ENCODE results near the gene SETBP1. TPM values are rescaled to one million over a fixed set of nuclear protein-coding genes. Genes with fewer than 3 reads are reported as not detected.
A peak's percentile ranks its signal among the peaks of the same experiment; 100 is the strongest.

Gene SETBP1
- total RNA-seq, 2 experiments from 2014 or later, result 25.2 to 30.3 TPM

DNA sequence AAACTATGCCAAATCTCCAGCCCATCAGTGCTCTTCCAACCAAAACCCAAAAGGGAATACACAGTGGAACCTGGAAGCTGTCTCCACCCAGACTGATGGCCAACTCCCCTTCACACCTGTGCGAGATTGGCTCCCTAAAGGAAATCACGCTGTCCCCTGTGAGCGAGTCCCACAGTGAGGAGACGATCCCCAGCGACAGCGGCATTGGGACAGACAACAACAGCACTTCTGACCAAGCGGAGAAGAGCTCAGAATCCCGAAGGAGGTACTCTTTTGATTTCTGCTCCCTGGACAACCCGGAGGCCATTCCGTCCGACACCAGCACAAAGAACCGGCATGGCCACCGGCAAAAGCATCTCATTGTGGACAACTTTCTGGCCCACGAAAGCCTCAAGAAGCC is 271.1 kb downstream of the SETBP1 start:
- no peak for ATAC-seq

DNA sequence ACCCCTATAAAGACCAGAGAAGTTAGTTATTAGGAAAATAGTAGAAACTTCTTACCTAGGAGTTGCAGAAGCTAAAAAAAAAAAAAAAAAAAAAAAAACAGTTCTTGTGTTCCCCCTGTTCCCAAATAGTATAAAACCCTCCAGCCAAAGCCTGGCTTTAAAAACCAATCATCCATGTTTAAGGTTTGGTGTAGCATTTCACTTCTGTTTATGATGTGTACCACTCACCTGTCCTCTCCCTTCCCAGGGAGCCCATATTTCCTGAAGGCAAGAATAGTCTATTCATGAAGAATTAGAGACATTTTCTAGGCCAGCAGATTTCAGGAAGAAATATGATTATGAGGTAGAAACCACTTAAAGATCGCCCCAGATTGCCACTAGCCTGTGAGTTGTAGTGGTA is 273.6 kb downstream of the SETBP1 start:
- H3K27ac Mint-ChIP-seq, result no peak overlapping the region
- no peaks in the 10 kb centered on the region for H3K27me3 Mint-ChIP-seq
- H3K9me3 Mint-ChIP-seq (ENCODE audit: low read depth), result no peaks in the 10 kb centered on the region
- H3K4me1 Mint-ChIP-seq, result no peaks in the 10 kb centered on the region
- CTCF ChIA-PET, result no interaction called here
- ATAC-seq (no peak), DNase-seq (no peak)
- peaks cover 22% of the 10 kb centered on the region for H3K36me3 Mint-ChIP-seq
- H3K4me3 Mint-ChIP-seq, result no peak overlapping the region

More for the DNA sequence above, 271.1 kb downstream of the SETBP1 start:
- Mint-ChIP-seq H3K9me3 (ENCODE audit: low read depth) (no peaks in the 10 kb centered on the region), H3K4me3 (no peak overlapping the region), H3K36me3 (peaks cover 20% of the 10 kb centered on the region), H3K27ac (no peak overlapping the region), H3K4me1 (no peaks in the 10 kb centered on the region), H3K27me3 (no peaks in the 10 kb centered on the region)
- CTCF ChIA-PET, result no interaction called here
- DNase-seq, result no peak

DNA sequence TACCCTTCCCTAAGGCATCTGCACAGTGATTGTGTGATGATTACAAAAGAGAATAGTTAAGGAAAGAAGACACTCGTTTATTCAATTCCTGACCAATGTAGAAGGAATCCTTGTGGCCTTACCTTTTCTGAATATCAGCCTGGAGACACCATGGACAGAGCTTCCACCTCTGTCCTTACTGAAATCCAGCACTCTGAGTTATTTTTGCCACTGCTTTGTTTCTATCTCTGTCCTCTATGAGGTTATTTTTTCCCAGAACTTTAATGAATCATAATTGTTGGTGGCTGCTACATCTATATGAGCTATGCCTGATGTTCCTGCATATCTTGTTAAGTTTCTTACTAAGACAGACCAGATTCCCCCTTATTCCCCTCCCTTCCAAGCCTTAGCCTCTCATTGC is 275.1 kb downstream of the SETBP1 start:
- CTCF ChIA-PET, result interaction anchor here (0.8 kb wide), 1 partner anchor 257 kb away, joined by 3 read pairs; no protein-coding TSS in a partner anchor
- Mint-ChIP-seq H3K27ac (no peak overlapping the region), H3K36me3 (peaks cover 12% of the 10 kb centered on the region), H3K4me3 (no peak overlapping the region), H3K4me1 (no peaks in the 10 kb centered on the region), H3K27me3 (no peaks in the 10 kb centered on the region), H3K9me3 (ENCODE audit: low read depth) (no peaks in the 10 kb centered on the region)
- DNase-seq (no peak), ATAC-seq (no peak)

DNA sequence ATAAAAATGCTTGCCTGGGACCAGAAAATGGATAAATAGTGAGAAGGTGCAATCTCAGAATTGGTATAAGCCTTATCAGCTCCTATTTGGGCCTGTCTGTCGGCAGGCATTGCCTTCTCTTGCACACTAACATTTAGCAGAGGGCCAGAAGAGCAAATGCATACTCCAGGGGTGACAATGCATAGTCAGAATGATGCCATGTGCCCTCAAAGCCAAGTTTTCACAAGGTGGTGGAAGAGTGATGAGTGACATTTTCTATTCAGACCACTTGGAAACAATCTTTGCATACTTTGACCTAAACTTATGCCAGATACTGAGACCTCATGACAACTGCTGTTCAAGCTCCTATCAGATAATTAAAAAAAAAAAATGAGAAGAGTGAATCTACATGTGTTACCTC is 276.3 kb downstream of the SETBP1 start:
- no peak overlapping the region for H3K27ac Mint-ChIP-seq
- ATAC-seq, result no peak
- peaks cover 7% of the 10 kb centered on the region for H3K36me3 Mint-ChIP-seq
- H3K4me1 Mint-ChIP-seq, result no peaks in the 10 kb centered on the region
- CTCF ChIA-PET, result no interaction called here
- H3K4me3 Mint-ChIP-seq, result no peak overlapping the region
- H3K27me3 Mint-ChIP-seq, result no peaks in the 10 kb centered on the region
- no peaks in the 10 kb centered on the region for H3K9me3 Mint-ChIP-seq (ENCODE audit: low read depth)
- no peak for DNase-seq

DNA sequence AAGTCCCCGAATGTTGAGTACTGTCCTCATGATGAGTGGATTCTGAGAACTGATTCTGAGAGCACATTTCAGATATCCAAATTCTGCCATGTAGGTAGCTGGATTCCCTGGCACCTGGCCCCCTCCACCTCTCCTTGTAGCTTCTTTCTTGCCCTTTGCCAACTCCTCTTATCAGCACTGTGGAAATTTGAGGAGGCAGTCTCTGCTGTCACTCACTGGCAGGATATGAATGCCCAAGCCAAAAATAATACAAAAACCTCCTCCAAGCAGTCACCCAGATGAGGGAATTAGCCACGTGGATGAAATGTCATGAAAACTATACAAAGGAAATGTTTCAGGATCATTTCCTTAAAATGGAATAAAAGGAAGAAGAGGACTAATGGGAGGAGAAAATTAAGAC is 276.8 kb downstream of the SETBP1 start:
- ATAC-seq (no peak), DNase-seq (no peak)
- Mint-ChIP-seq H3K4me3 (no peak overlapping the region), H3K27me3 (no peaks in the 10 kb centered on the region), H3K27ac (no peak overlapping the region), H3K4me1 (no peaks in the 10 kb centered on the region), H3K36me3 (peaks cover 6% of the 10 kb centered on the region), H3K9me3 (ENCODE audit: low read depth) (no peaks in the 10 kb centered on the region)
- CTCF ChIA-PET, result no interaction called here

DNA sequence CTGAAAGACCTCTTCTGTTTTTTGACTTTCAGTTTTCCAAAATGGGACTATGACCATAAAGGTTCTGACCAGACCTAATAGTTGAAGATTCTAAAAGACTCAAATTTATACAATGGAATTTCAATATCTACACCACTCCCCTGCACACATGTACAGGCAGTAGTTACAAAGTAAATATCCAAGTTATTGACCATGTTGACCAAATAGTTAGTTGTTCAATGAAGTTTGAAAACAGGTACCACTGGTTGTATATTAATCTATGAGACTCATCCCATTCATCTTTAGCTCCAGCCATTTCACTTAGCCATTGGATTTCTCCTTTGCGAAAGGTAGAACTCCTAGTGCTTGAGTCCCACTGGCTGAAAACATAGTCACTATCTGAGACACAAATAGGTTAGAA is 277.4 kb downstream of the SETBP1 start:
- Mint-ChIP-seq H3K27ac (no peak overlapping the region), H3K4me3 (no peak overlapping the region), H3K27me3 (no peaks in the 10 kb centered on the region), H3K4me1 (no peaks in the 10 kb centered on the region), H3K9me3 (ENCODE audit: low read depth) (no peaks in the 10 kb centered on the region), H3K36me3 (peaks cover 8% of the 10 kb centered on the region)
- CTCF ChIA-PET, result no interaction called here
- DNase-seq (no peak), ATAC-seq (no peak)

DNA sequence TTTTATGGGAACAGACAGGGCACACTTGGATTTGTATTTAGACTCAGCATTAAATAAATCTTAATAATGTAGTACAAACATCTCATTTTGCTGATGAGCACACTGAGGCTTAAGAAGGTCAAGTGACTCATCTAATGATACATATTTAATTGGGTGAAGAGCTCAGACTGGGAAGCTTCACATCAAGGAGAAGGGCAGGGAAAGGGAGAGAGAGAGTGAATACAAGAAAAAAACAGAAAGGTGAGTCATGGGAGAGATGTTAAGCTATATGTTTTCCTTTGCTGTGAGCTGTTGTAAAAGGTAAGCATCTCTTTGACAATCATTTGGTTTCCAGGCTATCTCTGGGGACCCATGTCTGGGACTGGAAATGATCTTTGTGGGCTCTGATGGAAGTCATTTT is 277.8 kb downstream of the SETBP1 start:
- no peaks in the 10 kb centered on the region for H3K27me3 Mint-ChIP-seq
- ATAC-seq (no peak), DNase-seq (no peak)
- H3K36me3 Mint-ChIP-seq, result peaks cover 8% of the 10 kb centered on the region
- H3K9me3 Mint-ChIP-seq (ENCODE audit: low read depth), result no peaks in the 10 kb centered on the region
- H3K4me1 Mint-ChIP-seq, result no peaks in the 10 kb centered on the region
- CTCF ChIA-PET, result no interaction called here
- H3K27ac Mint-ChIP-seq, result no peak overlapping the region
- no peak overlapping the region for H3K4me3 Mint-ChIP-seq

DNA sequence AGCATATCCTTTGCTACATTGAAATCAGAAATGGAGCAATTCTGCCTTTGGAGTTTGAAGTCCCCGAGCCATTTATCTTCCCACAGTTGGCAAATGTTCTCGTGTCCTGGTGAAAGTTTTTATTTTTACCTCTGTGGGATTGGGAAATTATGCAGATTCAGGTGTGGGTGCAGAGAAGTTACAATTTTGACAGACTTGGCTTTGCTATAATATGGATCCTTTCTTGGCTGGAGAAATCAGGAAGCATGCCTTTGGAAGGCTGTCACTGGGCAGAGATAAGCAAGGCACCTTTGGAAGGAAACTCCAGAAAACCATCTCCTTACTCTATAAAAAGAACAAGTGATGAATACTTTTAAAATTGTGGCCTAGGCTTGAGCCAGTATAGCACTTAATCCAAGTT is 278.3 kb downstream of the SETBP1 start:
- no peak overlapping the region for H3K4me3 Mint-ChIP-seq
- ATAC-seq (no peak), DNase-seq (no peak)
- H3K36me3 Mint-ChIP-seq, result peaks cover 8% of the 10 kb centered on the region
- CTCF ChIA-PET, result no interaction called here
- no peaks in the 10 kb centered on the region for H3K27me3 Mint-ChIP-seq
- no peaks in the 10 kb centered on the region for H3K4me1 Mint-ChIP-seq
- no peak overlapping the region for H3K27ac Mint-ChIP-seq
- H3K9me3 Mint-ChIP-seq (ENCODE audit: low read depth), result no peaks in the 10 kb centered on the region

DNA sequence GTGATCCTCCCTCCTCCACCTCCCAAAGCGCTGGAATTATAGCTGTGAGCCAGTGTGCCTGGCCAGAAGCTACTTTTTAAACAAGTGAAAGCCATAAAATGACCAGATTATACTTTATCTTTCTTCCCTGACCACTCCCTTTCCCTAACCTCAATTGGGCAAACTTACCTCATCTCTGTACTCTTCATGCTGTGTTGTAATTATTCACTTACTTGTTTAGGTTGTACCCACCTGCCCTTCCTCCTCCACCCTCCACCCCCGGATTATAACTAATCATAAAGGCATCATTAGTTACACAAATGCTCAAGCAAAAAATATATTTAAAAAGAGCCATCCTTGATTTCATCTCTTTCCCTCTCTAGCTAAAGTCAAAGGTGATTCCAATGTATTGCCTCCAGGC is 279.9 kb downstream of the SETBP1 start:
- ATAC-seq, result no peak
- no peaks in the 10 kb centered on the region for H3K9me3 Mint-ChIP-seq (ENCODE audit: low read depth)
- H3K27ac Mint-ChIP-seq, result no peak overlapping the region

DNA sequence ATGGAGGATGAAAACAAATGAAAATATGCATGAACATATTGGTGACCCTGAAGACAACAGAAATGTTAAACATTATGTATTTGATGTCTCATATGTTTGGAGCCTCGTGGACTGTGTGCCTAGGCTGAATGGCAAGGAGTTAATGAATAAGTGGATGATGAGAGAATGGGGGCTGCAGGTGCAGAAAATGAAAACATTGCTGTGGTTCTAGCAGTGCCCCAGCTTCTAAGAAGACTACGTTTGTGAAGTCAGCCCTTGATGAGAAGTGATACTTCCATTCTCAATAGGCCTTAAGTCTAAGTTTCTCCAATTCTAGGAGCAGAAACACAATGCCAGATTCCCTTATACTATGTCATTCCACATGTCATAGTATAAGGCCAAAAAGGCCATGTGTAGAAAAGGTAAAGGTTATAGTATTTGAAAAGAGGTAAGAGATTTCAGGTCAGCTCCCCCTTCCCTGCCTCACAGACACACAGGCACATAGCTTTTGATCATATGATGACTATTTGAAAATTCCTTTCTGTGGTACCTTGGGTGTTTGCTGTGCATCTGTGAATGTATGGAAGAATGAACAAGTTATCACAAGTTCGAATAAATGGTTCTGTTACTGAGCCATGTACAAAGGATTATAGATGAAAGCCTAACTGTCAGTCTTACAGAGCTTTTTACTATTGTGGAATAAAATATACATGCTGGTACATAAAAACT is 280.8 kb downstream of the SETBP1 start:
- Mint-ChIP-seq H3K27ac (no peak overlapping the region), H3K27me3 (no peaks in the 10 kb centered on the region), H3K4me1 (peaks cover 2% of the 10 kb centered on the region), H3K36me3 (peaks cover 7% of the 10 kb centered on the region), H3K4me3 (no peak overlapping the region), H3K9me3 (ENCODE audit: low read depth) (no peaks in the 10 kb centered on the region)
- DNase-seq (no peak), ATAC-seq (no peak)
- CTCF ChIA-PET, result no interaction called here

More for the DNA sequence above, 279.9 kb downstream of the SETBP1 start:
- Mint-ChIP-seq H3K36me3 (peaks cover 7% of the 10 kb centered on the region), H3K4me3 (no peak overlapping the region), H3K4me1 (no peaks in the 10 kb centered on the region), H3K27me3 (no peaks in the 10 kb centered on the region)
- DNase-seq, result no peak
- CTCF ChIA-PET, result no interaction called here

DNA sequence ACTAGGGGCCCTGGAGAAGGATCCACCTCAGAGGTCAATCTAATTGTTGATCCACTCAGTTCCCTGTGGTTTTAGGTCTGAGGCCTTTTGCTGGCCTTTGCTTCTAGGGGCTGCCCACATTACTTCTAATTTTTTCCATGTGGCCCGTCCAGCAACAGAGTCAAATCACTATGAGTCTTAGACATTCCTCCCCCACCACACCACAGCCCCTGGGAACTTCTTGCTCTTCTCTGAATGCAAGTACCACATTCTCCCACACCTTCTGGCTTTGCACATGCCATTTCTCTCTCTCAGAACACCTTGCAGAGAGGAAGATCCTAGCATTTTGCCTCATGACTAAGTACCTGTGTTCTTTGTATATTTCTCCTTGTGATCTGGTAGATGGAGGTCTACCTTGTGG is 286.9 kb downstream of the SETBP1 start:
- DNase-seq (no peak), ATAC-seq (no peak)
- H3K4me3 Mint-ChIP-seq, result no peak overlapping the region
- no peak overlapping the region for H3K27ac Mint-ChIP-seq
- CTCF ChIA-PET, result no interaction called here
- H3K36me3 Mint-ChIP-seq, result peaks cover 3% of the 10 kb centered on the region
- peaks cover 8% of the 10 kb centered on the region for H3K4me1 Mint-ChIP-seq
- H3K9me3 Mint-ChIP-seq (ENCODE audit: low read depth), result no peaks in the 10 kb centered on the region
- H3K27me3 Mint-ChIP-seq, result no peaks in the 10 kb centered on the region

DNA sequence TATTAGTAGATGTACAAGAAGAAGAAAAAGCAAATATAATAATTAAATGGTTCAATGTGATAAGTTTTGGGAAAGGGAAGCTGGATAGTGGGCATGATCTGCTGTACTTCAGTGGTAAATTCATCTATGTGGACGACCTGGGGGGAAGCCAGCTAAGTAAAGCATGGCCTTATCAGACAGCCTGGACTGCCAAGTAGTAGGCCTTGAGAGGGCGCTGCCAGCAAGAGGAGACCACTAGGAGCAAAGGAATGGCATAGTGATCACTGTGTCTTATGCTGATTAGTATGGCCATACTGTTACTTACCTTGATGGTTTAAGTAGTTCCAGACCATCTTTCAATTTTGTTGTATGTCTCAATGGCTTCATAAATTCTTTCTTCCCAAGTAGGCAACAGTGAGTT is 287.6 kb downstream of the SETBP1 start:
- Mint-ChIP-seq H3K4me3 (no peak overlapping the region), H3K27me3 (no peaks in the 10 kb centered on the region), H3K9me3 (ENCODE audit: low read depth) (no peaks in the 10 kb centered on the region), H3K27ac (no peak overlapping the region), H3K4me1 (peaks cover 8% of the 10 kb centered on the region), H3K36me3 (peaks cover 3% of the 10 kb centered on the region)
- DNase-seq (no peak), ATAC-seq (no peak)
- CTCF ChIA-PET, result no interaction called here

DNA sequence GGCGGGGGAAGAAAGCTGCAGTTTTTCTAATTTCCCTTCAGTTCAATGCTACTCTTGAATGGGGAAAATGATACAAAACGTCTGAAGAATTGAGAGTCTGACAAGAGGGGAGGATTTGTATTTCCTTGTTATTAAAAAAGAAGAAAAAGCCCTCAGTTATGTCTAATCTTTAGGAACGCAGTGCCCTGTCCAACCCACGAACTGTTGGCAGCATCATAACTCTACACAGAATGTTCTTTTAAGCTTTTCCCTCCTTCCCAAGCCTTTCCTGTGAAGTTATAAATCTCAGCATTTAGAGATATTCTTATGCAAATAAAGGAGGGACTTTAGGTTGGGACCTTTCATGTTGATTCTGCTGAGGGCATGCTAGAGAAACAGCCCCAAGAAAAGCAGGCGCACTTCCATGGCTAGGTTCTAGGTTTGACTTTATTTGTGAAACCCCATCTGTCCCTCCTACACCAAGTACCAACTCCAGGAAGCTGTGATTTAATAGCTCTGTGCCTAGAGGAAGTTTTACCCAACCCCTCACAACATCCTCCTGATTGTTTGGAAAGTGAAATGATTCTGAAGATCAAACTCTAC is 288.6 kb downstream of the SETBP1 start:
- Mint-ChIP-seq H3K27ac (no peak overlapping the region), H3K9me3 (ENCODE audit: low read depth) (no peaks in the 10 kb centered on the region), H3K27me3 (no peaks in the 10 kb centered on the region), H3K4me1 (peaks cover 13% of the 10 kb centered on the region), H3K36me3 (peaks cover 3% of the 10 kb centered on the region), H3K4me3 (no peak overlapping the region)
- CTCF ChIA-PET, result no interaction called here
- no peak for ATAC-seq
- no peak for DNase-seq

DNA sequence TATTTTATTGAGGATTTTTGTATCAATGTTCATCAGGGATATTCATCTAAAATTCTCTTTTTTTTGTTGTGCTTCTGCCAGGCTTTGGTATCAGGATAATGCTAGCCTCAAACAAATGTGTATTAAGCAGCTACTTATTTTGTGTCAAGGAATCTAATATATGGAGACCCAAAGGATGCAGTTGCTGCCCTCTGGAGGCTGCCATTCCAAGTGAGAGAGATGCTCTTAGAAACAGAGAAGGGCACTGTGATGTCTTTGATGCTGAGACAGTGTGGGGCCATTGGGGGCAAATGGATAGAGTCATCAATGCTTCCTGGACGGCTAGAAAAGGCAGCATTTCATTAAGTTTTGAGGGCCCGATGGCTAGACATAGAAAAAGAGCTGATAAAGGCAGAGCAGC is 292.6 kb downstream of the SETBP1 start:
- H3K4me3 Mint-ChIP-seq, result no peak overlapping the region
- CTCF ChIA-PET, result interaction anchor here (0.9 to 1.5 kb wide), 2 partner anchors 10 to 294 kb away, joined by 3 to 5 read pairs; no protein-coding TSS in a partner anchor
- H3K36me3 Mint-ChIP-seq, result peaks cover under 1% of the 10 kb centered on the region
- ATAC-seq (no peak), DNase-seq (peak; percentile 46)
- H3K9me3 Mint-ChIP-seq (ENCODE audit: low read depth), result no peaks in the 10 kb centered on the region
- H3K27me3 Mint-ChIP-seq, result no peaks in the 10 kb centered on the region
- H3K4me1 Mint-ChIP-seq, result peaks cover 9% of the 10 kb centered on the region
- no peak overlapping the region for H3K27ac Mint-ChIP-seq

All from activated CD8-positive, alpha-beta memory T cell treated with anti-CD3 and anti-CD28 coated beads, Interleukin-2, amount 10 ng/mL, durations not matched to agents 7 days and 5 days (primary cell).